Spleen (tissue), 11 donors: ENCODE results near the gene MRPL57. TPM values are rescaled to one million over a fixed set of nuclear protein-coding genes. Genes with fewer than 3 reads are reported as not detected.

Experiments used
- DNase-seq: peaks from one replicate; pipeline ENCODE4 v3.0.0-alpha.2; 2020
- H3K27ac ChIP-seq, 8 donors: fragments of 200-600 bp; sonication (generic) in 7 of 8; 1 replicate in 4 of 8; 2 replicates in 4 of 8; pipeline versions ENCODE4 v1.5.0 to v1.8.0; 2016 to 2021; ENCODE audit warnings: inconsistent platforms in 4 of 8, mild to moderate bottlenecking in 4 of 8, moderate library complexity in 1 of 8
- H3K27me3 ChIP-seq, 7 donors: fragments of 200-600 bp; sonication (generic) in 6 of 7; replicated peaks in 1 of 7; 1 replicate in 4 of 7; 2 replicates in 3 of 7; pipeline versions ENCODE4 v1.5.0 to v1.8.0; 2016 to 2021; ENCODE audit warnings: inconsistent platforms in 3 of 7, mild to moderate bottlenecking in 1 of 7
- H3K36me3 ChIP-seq, 6 donors: fragments of 200-600 bp; sonication (generic) in 5 of 6; 1 replicate in 4 of 6; 2 replicates in 2 of 6; pipeline versions ENCODE4 v1.5.0 to v1.8.0; 2016 to 2021; ENCODE audit warnings: inconsistent platforms in 2 of 6
- H3K4me1 ChIP-seq, 6 donors: fragments of 200-600 bp; sonication (generic) in 5 of 6; 1 replicate in 3 of 6; 2 replicates in 3 of 6; pipeline versions ENCODE4 v1.5.0 to v1.8.0; 2016 to 2021; ENCODE audit warnings: inconsistent platforms in 3 of 6
- H3K4me3 ChIP-seq, 8 donors: fragments of 200-600 bp; sonication (generic) in 7 of 8; 1 replicate in 4 of 8; 2 replicates in 4 of 8; pipeline versions ENCODE4 v1.5.0 to v1.8.0; 2016 to 2021; ENCODE audit warnings: inconsistent platforms in 4 of 8, mild to moderate bottlenecking in 4 of 8, moderate library complexity in 2 of 8
- H3K9me3 ChIP-seq, 8 donors: fragments of 200-600 bp; sonication (generic) in 7 of 8; 1 replicate in 4 of 8; 2 replicates in 4 of 8; pipeline versions ENCODE4 v1.5.0 to v1.8.0; 2016 to 2021; ENCODE audit warnings: inconsistent platforms in 4 of 8
- CTCF ChIP-seq, 11 experiments: fragments of 200-600 bp in 7 of 11; fragments of 450-650 bp in 4 of 11; sonication (generic) in 4 of 11; IDR thresholded peaks in 8 of 11; conservative IDR thresholded peaks in 3 of 11; 1 replicate in 7 of 11; 2 replicates in 4 of 11; pipeline versions ENCODE4 v1.4.0 to v1.8.0; 2016 to 2021; ENCODE audit warnings: antibody characterized with exemption in 11 of 11, inconsistent platforms in 4 of 11, mild to moderate bottlenecking in 1 of 11
- POLR2A ChIP-seq, 3 donors: fragments of 450-650 bp; IDR thresholded peaks; one replicate each; pipeline ENCODE4 v1.5.1; 2017; ENCODE audit warnings: antibody characterized with exemption in 3 of 3, mild to moderate bottlenecking in 1 of 3
- POLR2AphosphoS5 ChIP-seq, 3 donors: sonication (generic); formaldehyde crosslinking; IDR thresholded peaks; one replicate each; pipeline ENCODE4 v1.5.1; 2017; ENCODE audit warnings: antibody characterized with exemption in 3 of 3
- WGBS, 5 donors: extraction: QIAGEN DNeasy Blood & Tissue Kit in 3 of 5; methylation state at CpG; one replicate each; pipeline versions ENCODE4 v1.1.5 to v1.1.7; 2013 to 2018; 5-methylcytosine and 5-hydroxymethylcytosine counted together
- intact Hi-C: fragments of 100-400 bp; cut with DNase I; formaldehyde crosslinking; loops from one replicate; pipeline ENCODE4 v1.15.0; 2023; ENCODE audit warnings: low total_unique reads
- polyA plus RNA-seq, 3 donors: library from polyadenylated mRNA; stranded (reverse); fragments of 200-250 nt; gene quantifications; one replicate each; pipeline ENCODE4 v1.2.1, GENCODE V29; 2013
- small RNA-seq, 4 donors: library from RNA; depleted of rRNA; stranded (forward); fragments of <200 nt; gene quantifications; one replicate each; pipeline ENCODE3, GENCODE V24; 2016
- total RNA-seq, 7 donors: library from RNA; depleted of rRNA in 3 of 7; stranded (reverse); fragments of >200 nt in 3 of 7; fragmentation: NEBNext Ultra II Directional in 4 of 7; extraction: Animal tissue kit (Norgen Biotek cat#: 25700) in 4 of 7; gene quantifications; one replicate each; pipeline versions ENCODE4 v1.1.0 to v1.2.1, GENCODE V29; 2016 to 2021
- donor health status: healthy with polysubstance abuse.
- donor health status: DM: no; HTN: no; CAD: no; lungs with moderate emphysema.
- donor health status: DM: no; HTN: no; CAD: no.
- donor health status: Bipolar disorder and iron deficiency.
- donor health status: healthy.
- donor health status: DM: no; HTN: no; CAD: no.
- donor health status: DM: yes; HTN: yes; CAD: no.

MRPL57 gene
- total and polyA plus RNA-seq, 10 donors: 11.5 to 26.4 (median 20.5) TPM

- Histone ChIP-seq H3K27me3 (no peaks in the 10 kb centered on the region), H3K27ac (no peak overlapping the region), H3K36me3 (no peaks in the 10 kb centered on the region), H3K4me3 (no peak overlapping the region), H3K4me1 (peaks cover 0 to 10% (median 3%) of the 10 kb centered on the region in 6 donors), H3K9me3 (peaks cover 0 to 21% (median 14%) of the 10 kb centered on the region in 8 donors)
- intact Hi-C loops: no loop called here
- TF ChIP-seq POLR2A (IDR thresholded peaks at IDR 0.05): no peak
- no peak for TF ChIP-seq CTCF (IDR thresholded peaks at IDR 0.05 in 8 of 11, conservative IDR thresholded peaks at IDR 0.05 in 3 of 11)
- no peak for TF ChIP-seq POLR2AphosphoS5 (IDR thresholded peaks at IDR 0.05)
- no peak for DNase-seq
These were observed 44.8 kb downstream of the MRPL57 start for GRCh38 chr13:21221268-21221667.

- TF ChIP-seq POLR2A (IDR thresholded peaks at IDR 0.05) (no peak), CTCF (IDR thresholded peaks at IDR 0.05 in 8 of 11, conservative IDR thresholded peaks at IDR 0.05 in 3 of 11) (no peak), POLR2AphosphoS5 (IDR thresholded peaks at IDR 0.05) (no peak)
- Histone ChIP-seq H3K27me3 (no peaks in the 10 kb centered on the region), H3K9me3 (peaks cover 0 to 21% (median 14%) of the 10 kb centered on the region in 8 donors), H3K27ac (no peak overlapping the region), H3K4me1 (no peaks in the 10 kb centered on the region), H3K36me3 (no peaks in the 10 kb centered on the region), H3K4me3 (no peak overlapping the region)
- WGBS, 5 donors: 85 to 92% (median 91%) methylated on average over 6 of the region's 6 CpGs
- intact Hi-C loops: no loop called here
- DNase-seq: no peak
These were observed 48.6 kb downstream of the MRPL57 start for GRCh38 chr13:21225082-21225481.

- WGBS, 5 donors: 81 to 87% (median 82%) methylated on average over 17 of the region's 17 CpGs
- no peak overlapping the region for H3K4me3 ChIP-seq
- TF ChIP-seq POLR2A (IDR thresholded peaks at IDR 0.05): no peak
- TF ChIP-seq POLR2AphosphoS5 (IDR thresholded peaks at IDR 0.05): no peak
- TF ChIP-seq CTCF (IDR thresholded peaks at IDR 0.05 in 8 of 11, conservative IDR thresholded peaks at IDR 0.05 in 3 of 11): no peak
- H3K4me1 ChIP-seq: no peaks in the 10 kb centered on the region
- H3K27me3 ChIP-seq: no peaks in the 10 kb centered on the region
- intact Hi-C loops: no loop called here
- peaks cover 0 to 16% (median 11%) of the 10 kb centered on the region in 8 donors for H3K9me3 ChIP-seq
- H3K27ac ChIP-seq: no peak overlapping the region
- no peaks in the 10 kb centered on the region for H3K36me3 ChIP-seq
- no peak for DNase-seq
These were observed 49.6 kb downstream of the MRPL57 start for GRCh38 chr13:21225841-21226581.

GRCh38 chr13:21227917-21228316 is 51.5 kb downstream of the MRPL57 start:
- Histone ChIP-seq H3K9me3 (no peaks in the 10 kb centered on the region), H3K27me3 (no peaks in the 10 kb centered on the region), H3K4me1 (no peaks in the 10 kb centered on the region), H3K4me3 (no peak overlapping the region), H3K27ac (no peak overlapping the region), H3K36me3 (no peaks in the 10 kb centered on the region)
- intact Hi-C loops: no loop called here
- no peak for DNase-seq
- WGBS, 5 donors: 86 to 97% (median 92%) methylated on average over 7 of the region's 7 CpGs
- TF ChIP-seq POLR2A (IDR thresholded peaks at IDR 0.05): no peak
- no peak for TF ChIP-seq CTCF (IDR thresholded peaks at IDR 0.05 in 8 of 11, conservative IDR thresholded peaks at IDR 0.05 in 3 of 11)
- no peak for TF ChIP-seq POLR2AphosphoS5 (IDR thresholded peaks at IDR 0.05)

Small RNA genes within 50 kb of the gene (small RNA-seq; reads per million reads assigned to genes)
- gene AL158032.1 (0 reads per million in 4 donors), gene RF00086 (0 reads per million in 4 donors)

Other genes starting within 250 kb of the MRPL57 start
- gene LATS2, start 115.1 kb upstream of the MRPL57 start, total RNA-seq: 10 to 100 TPM; 20.9 to 34.6 (median 29.3) TPM
- gene LATS2, start 115.1 kb upstream of the MRPL57 start, polyA plus RNA-seq: 1 to 10 TPM; 2.5 to 5.8 (median 2.7) TPM
- 100 to 1,000 TPM in 4 of 7 donors, 10 to 100 TPM in 3; 48.8 to 153 (median 144) TPM for gene SAP18, start 36.5 kb upstream of the MRPL57 start, total RNA-seq
- gene SAP18, start 36.5 kb upstream of the MRPL57 start, polyA plus RNA-seq: 10 to 100 TPM; 62.9 to 75.9 (median 67.8) TPM
- 1 to 10 TPM; 1.4 to 5.0 (median 3.7) TPM for gene SKA3, start 106 bp upstream of the MRPL57 start, total RNA-seq
- gene SKA3, start 106 bp upstream of the MRPL57 start, polyA plus RNA-seq: 1 to 10 TPM in 2 of 3 donors, under 1 TPM in 1; 0.65 to 2.6 (median 1.8) TPM